ENCODE results near the gene PTPRK. TPM values are rescaled to one million over a fixed set of nuclear protein-coding genes. Genes with fewer than 3 reads are reported as not detected.

Gene PTPRK
- total and polyA plus RNA-seq, 9 of the 15 experiments (the other 6 are each of a cell fraction or from before 2014, with no cell fraction given) = 0.04 to 0.51 TPM; not detected in 7

DNA sequence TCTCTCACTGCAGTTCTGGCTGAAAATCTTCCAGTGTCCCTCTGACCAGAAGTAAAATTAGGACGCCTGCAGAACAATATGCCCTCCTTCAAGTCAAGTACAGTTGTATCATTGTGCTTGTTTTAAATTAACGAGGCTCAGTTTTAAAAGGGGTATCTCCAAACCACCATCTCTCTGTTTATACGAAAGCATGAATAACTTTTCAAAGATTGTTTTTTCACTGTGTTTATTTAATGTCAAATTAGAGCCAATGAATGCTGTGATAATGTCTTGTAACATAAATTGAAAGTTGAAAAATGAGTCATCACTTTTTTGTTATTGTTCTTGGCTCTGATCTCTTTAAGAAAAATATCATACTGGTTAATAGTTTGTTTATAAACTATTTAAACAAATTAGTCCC lies 388.8 kb downstream of the PTPRK start (continued):
- TF ChIP-seq, protein P1, sequence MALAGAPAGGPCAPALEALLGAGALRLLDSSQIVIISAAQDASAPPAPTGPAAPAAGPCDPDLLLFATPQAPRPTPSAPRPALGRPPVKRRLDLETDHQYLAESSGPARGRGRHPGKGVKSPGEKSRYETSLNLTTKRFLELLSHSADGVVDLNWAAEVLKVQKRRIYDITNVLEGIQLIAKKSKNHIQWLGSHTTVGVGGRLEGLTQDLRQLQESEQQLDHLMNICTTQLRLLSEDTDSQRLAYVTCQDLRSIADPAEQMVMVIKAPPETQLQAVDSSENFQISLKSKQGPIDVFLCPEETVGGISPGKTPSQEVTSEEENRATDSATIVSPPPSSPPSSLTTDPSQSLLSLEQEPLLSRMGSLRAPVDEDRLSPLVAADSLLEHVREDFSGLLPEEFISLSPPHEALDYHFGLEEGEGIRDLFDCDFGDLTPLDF (CRISPR knock-in tag; IDR thresholded peaks at IDR 0.05) = no peak

DNA sequence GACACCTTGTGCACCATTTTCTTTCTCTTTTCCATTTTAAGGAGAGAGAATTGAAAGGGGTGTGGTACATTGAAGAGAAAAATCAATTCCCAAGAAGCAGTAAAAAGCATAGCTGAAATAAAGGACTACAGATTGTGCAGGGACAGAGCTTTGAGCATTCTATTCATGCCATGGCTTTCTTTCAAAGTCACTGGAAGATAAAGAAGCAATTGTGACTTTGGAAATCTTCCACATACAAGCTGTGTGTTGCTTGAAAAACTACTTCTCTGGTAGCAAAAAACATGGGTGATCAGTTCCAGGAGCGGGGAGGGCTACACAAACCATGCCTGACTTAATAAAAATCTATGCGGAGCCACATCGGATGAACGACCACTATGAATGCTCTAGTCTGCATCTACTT lies 389.4 kb downstream of the PTPRK start:
- no peak overlapping the region for H3K4me2 ChIP-seq (ENCODE audit: insufficient read depth, low read length)
- no TSS peak for BruUV-seq (replicated peaks)
- WGBS (ENCODE audit: insufficient coverage, low coverage, missing lambda C conversion rate) = 30% methylated on average over 4 of the region's 4 CpGs
- TF ChIP-seq CHD4 (IDR thresholded peaks at IDR 0.05; ENCODE audit: insufficient read depth, insufficient replicate concordance, low read depth, low read length, poor library complexity, severe bottlenecking) (no peak), HDAC1 (IDR thresholded peaks at IDR 0.05) (no peak), KLF10 (CRISPR knock-in tag; IDR thresholded peaks at IDR 0.05) (no peak), FOXM1 (IDR thresholded peaks at IDR 0.05; ENCODE audit: low read depth) (no peak), FOXM1 (CRISPR knock-in tag; IDR thresholded peaks at IDR 0.05; ENCODE audit: low read depth) (no peak), ZNF592 (IDR thresholded peaks at IDR 0.05) (no peak), ZC3H8 (IDR thresholded peaks at IDR 0.05) (no peak), HDGF (IDR thresholded peaks at IDR 0.05) (no peak), AFF1 (IDR thresholded peaks at IDR 0.05; ENCODE audit: low read depth in 1 of 2, partially characterized antibody in 2 of 2) (no peak), TCF7L2 (IDR thresholded peaks at IDR 0.05; ENCODE audit: low read depth, low read length) (no peak), MYNN (IDR thresholded peaks at IDR 0.05) (no peak), MYNN (CRISPR knock-in tag; IDR thresholded peaks at IDR 0.05) (no peak)

More for the DNA sequence above, 389.4 kb downstream of the PTPRK start:
- Histone ChIP-seq H3K79me2 (ENCODE audit: control insufficient read depth, insufficient read depth, low read length) (no peaks in the 10 kb centered on the region), H3K9me1 (ENCODE audit: control insufficient read depth, insufficient read depth, low read length) (no peaks in the 10 kb centered on the region), H4K20me1 (replicated peaks; ENCODE audit: control insufficient read depth, insufficient read depth, low read length) (no peaks in the 10 kb centered on the region), H3K9me3 (replicated peaks; ENCODE audit: control insufficient read depth, insufficient read depth, low read depth, low read length) (no peaks in the 10 kb centered on the region; the same call in 1 of the 2 replicates), H3K27me3 (ENCODE audit: control insufficient read depth in 2 of 2, insufficient read depth in 2 of 2, low read length in 2 of 2) (no peaks in the 10 kb centered on the region), H2AFZ (ENCODE audit: low read depth, low read length) (no peak overlapping the region), H3K36me3 (ENCODE audit: control insufficient read depth, insufficient read depth, low read length) (no peaks in the 10 kb centered on the region), H3K9ac (ENCODE audit: insufficient read depth in 1 of 2, low read depth in 2 of 2, low read length in 2 of 2) (no peak overlapping the region), H3K4me3 (no peak overlapping the region), H3K27ac (ENCODE audit: extremely low read depth, low read depth, low read length) (no peak overlapping the region), H3K4me1 (replicated peaks in 1 of 2; ENCODE audit: control insufficient read depth in 2 of 2, insufficient read depth in 2 of 2, low read length in 2 of 2) (no peaks in the 10 kb centered on the region)
- ChIA-PET POLR2A (no interaction called here), CTCF (ENCODE audit: low intra/inter-chr PET ratio) (no interaction called here)
- intact Hi-C loops (cut with micrococcal nuclease) = no loop called here
- in situ Hi-C loops (cut with MboI) = no loop called here
- no peak for ATAC-seq
- no peak for FAIRE-seq
- no peak for DNase-seq (ENCODE audit: extremely low read depth in 1 of 4, low spot score in 3 of 4)

Data from K562 (cell line).